Parathyroid adenoma (tissue), 2 donors: ENCODE measurements around the gene CNTN5.

Experiments
- H2AFZ ChIP-seq: fragments of 300-600 bp; sonication (generic); one replicate; pipeline ENCODE4 v1.7.0; 2017; ENCODE audit warnings: antibody characterized with exemption, mild to moderate bottlenecking
- H3K27ac ChIP-seq: fragments of 300-600 bp; sonication (generic); one replicate; pipeline ENCODE4 v1.7.0; 2017
- H3K27me3 ChIP-seq: fragments of 300-600 bp; sonication (generic); one replicate; pipeline ENCODE4 v1.7.0; 2017; ENCODE audit warnings: low read length; ENCODE audit not compliant: control insufficient read depth, insufficient read depth
- H3K36me3 ChIP-seq: fragments of 300-600 bp; sonication (generic); one replicate; pipeline ENCODE4 v1.7.0; 2017; ENCODE audit warnings: low read length; ENCODE audit not compliant: control insufficient read depth, insufficient read depth
- H3K4me1 ChIP-seq: fragments of 300-600 bp; sonication (generic); one replicate; pipeline ENCODE4 v1.7.0; 2017; ENCODE audit warnings: control low read depth
- H3K4me2 ChIP-seq: fragments of 300-600 bp; sonication (generic); one replicate; pipeline ENCODE4 v1.7.0; 2017; ENCODE audit warnings: low read length
- H3K4me3 ChIP-seq: fragments of 300-600 bp; sonication (generic); one replicate; pipeline ENCODE4 v1.7.0; 2017; ENCODE audit warnings: low read depth, low read length
- H3K79me2 ChIP-seq: fragments of 300-600 bp; sonication (generic); one replicate; pipeline ENCODE4 v1.7.0; 2017; ENCODE audit warnings: control low read depth
- H3K9ac ChIP-seq: fragments of 300-600 bp; sonication (generic); one replicate; pipeline ENCODE4 v1.7.0; 2017; ENCODE audit warnings: mild to moderate bottlenecking
- H3K9me3 ChIP-seq: fragments of 300-600 bp; sonication (generic); one replicate; pipeline ENCODE4 v1.7.0; 2017; ENCODE audit warnings: low read length; ENCODE audit not compliant: control insufficient read depth
- TF ChIP-seq, protein P1 (sequence below): fragments of 300-600 bp; sonication (generic); IDR thresholded peaks from one replicate; pipeline ENCODE4 v1.7.0; 2017; ENCODE audit warnings: antibody characterized with exemption, mild to moderate bottlenecking
- donor health status: primary hyperparathyroidism.

Gene CNTN5

DNA sequence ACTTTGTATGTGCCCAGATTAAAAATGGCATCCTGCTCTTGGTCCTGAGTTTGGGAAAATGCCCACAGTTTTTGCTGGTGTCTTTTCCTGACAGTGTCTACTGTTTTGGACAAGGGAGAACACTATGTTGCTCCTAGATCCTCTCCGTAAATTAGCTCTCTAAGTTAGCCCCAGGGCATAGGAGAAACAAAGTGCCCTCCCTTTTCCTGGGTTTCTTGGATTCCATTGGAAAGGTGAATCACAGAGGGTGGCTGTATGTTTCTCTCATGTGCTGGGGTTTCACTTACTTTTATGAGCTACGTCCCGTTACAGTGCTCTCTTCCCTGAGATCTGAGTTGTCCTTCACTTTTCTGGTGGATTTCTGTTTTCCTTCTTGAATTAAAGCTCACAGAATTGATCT, 782.8 kb downstream of the CNTN5 start:
- no peak overlapping the region for H2AFZ ChIP-seq
- no peaks in the 10 kb centered on the region for H3K36me3 ChIP-seq
- TF ChIP-seq, protein P1, sequence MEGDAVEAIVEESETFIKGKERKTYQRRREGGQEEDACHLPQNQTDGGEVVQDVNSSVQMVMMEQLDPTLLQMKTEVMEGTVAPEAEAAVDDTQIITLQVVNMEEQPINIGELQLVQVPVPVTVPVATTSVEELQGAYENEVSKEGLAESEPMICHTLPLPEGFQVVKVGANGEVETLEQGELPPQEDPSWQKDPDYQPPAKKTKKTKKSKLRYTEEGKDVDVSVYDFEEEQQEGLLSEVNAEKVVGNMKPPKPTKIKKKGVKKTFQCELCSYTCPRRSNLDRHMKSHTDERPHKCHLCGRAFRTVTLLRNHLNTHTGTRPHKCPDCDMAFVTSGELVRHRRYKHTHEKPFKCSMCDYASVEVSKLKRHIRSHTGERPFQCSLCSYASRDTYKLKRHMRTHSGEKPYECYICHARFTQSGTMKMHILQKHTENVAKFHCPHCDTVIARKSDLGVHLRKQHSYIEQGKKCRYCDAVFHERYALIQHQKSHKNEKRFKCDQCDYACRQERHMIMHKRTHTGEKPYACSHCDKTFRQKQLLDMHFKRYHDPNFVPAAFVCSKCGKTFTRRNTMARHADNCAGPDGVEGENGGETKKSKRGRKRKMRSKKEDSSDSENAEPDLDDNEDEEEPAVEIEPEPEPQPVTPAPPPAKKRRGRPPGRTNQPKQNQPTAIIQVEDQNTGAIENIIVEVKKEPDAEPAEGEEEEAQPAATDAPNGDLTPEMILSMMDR = no peak
- no peak overlapping the region for H3K4me2 ChIP-seq
- no peak overlapping the region for H3K27ac ChIP-seq
- no peaks in the 10 kb centered on the region for H3K27me3 ChIP-seq
- H3K9ac ChIP-seq = no peak overlapping the region
- no peak overlapping the region for H3K4me3 ChIP-seq
- H3K4me1 ChIP-seq = no peaks in the 10 kb centered on the region
- H3K79me2 ChIP-seq = no peaks in the 10 kb centered on the region
- no peaks in the 10 kb centered on the region for H3K9me3 ChIP-seq

DNA sequence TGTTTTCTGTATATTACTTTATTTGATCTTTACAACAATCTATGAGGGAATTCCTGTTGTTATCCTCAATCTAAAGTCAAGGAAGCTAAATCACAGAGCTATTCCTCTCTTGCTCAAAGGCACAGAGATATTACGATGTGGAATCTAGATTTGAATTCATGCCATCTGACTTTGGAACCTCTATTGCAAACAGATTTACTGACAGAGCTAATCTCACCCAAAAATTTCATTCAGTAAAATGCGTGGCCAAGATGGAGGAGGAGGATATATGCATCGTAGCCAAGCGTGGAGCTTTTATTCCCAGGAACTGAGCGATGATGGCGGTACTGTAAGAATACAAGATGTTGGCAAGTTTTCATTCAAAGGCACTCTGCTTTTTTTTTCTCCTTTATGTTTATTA, 791.8 kb downstream of the CNTN5 start:
- Histone ChIP-seq H3K9me3 (no peaks in the 10 kb centered on the region), H3K4me3 (no peak overlapping the region), H3K27me3 (no peaks in the 10 kb centered on the region)

DNA sequence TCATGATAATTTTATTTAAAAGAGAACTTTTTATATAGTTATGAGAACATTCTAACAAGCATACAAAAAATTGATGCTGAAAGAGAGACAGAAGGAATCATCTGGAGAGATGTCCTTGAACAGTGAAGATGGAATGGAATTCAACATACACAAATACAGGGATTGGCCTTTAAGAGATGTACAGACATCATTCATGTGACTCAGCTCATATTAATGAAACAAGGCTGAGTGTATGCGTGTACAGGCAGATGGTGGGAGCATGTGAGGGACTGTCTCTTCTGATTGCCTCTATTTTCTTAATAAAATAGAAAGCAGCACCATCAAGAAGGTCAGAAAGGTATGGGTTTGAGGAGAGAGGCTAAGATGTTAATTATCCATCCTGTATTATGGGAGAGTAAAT, 793.3 kb downstream of the CNTN5 start:
- Histone ChIP-seq H3K4me2 (no peak overlapping the region), H3K4me1 (no peaks in the 10 kb centered on the region), H3K9ac (no peak overlapping the region), H3K79me2 (no peaks in the 10 kb centered on the region), H2AFZ (no peak overlapping the region), H3K9me3 (no peaks in the 10 kb centered on the region), H3K27me3 (no peaks in the 10 kb centered on the region), H3K27ac (no peak overlapping the region), H3K4me3 (no peak overlapping the region), H3K36me3 (no peaks in the 10 kb centered on the region)
- TF ChIP-seq, protein P1 = no peak

More for the DNA sequence above, 791.8 kb downstream of the CNTN5 start:
- Histone ChIP-seq H3K4me2 (no peak overlapping the region), H3K9ac (no peak overlapping the region), H3K4me1 (no peaks in the 10 kb centered on the region), H2AFZ (no peak overlapping the region), H3K36me3 (no peaks in the 10 kb centered on the region), H3K27ac (no peak overlapping the region), H3K79me2 (no peaks in the 10 kb centered on the region)
- TF ChIP-seq, protein P1 = no peak

DNA sequence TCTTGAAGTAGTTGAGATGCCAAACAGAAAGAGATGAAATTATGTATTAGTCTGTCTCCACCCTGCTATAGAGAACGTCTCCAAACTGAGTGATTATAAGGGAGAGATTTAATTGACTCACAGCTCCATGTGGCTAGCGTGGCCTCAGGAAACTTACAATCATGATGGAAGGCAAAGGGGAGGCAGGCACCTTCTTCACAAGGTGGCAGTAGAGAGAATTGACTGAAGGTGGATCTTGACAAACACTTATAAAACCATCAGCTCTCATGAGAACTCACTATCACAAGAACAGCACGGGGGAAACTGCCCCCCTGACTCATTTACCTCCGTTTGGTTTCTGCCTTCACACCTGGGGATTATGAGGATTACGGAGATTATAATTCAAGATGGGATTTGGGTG, 794.0 kb downstream of the CNTN5 start:
- Histone ChIP-seq H3K4me2 (no peak overlapping the region), H3K36me3 (no peaks in the 10 kb centered on the region)
- TF ChIP-seq, protein P1 = no peak

DNA sequence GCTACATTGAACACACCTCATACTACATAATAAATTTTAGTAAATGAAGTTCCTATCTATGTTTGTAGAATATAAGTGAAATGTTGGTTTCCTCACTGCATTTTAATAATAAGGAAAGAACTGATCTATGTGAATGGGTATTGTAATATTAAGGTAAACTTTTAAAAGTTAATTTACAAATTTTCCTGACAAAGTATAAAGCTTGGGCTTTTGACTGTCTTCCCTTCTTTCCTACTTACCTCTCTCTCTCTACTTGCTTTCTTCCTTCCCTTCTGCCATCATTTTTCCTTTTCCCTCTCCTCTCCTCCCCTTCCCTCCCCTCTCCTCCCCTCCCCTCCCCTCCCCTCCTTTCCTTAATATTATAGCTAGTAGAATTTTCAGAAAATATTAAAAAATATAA, 798.2 kb downstream of the CNTN5 start:
- Histone ChIP-seq H3K4me3 (no peak overlapping the region), H3K27ac (no peak overlapping the region)
- TF ChIP-seq, protein P1 = no peak

More for the DNA sequence above, 794.0 kb downstream of the CNTN5 start:
- Histone ChIP-seq H3K4me3 (no peak overlapping the region), H3K9ac (no peak overlapping the region), H3K27me3 (no peaks in the 10 kb centered on the region), H3K27ac (no peak overlapping the region), H3K4me1 (no peaks in the 10 kb centered on the region), H3K79me2 (no peaks in the 10 kb centered on the region), H3K9me3 (no peaks in the 10 kb centered on the region), H2AFZ (no peak overlapping the region)

More for the DNA sequence above, 798.2 kb downstream of the CNTN5 start:
- H3K9me3 ChIP-seq = no peaks in the 10 kb centered on the region
- H3K27me3 ChIP-seq = no peaks in the 10 kb centered on the region
- H3K36me3 ChIP-seq = no peaks in the 10 kb centered on the region
- no peak overlapping the region for H3K9ac ChIP-seq
- no peak overlapping the region for H3K4me2 ChIP-seq
- no peaks in the 10 kb centered on the region for H3K79me2 ChIP-seq
- no peaks in the 10 kb centered on the region for H3K4me1 ChIP-seq
- H2AFZ ChIP-seq = no peak overlapping the region
